Measurements from ENCODE around the gene PLCD1. TPM values are rescaled to one million over a fixed set of nuclear protein-coding genes. Genes with fewer than 3 reads are reported as not detected.

PLCD1 gene
- total RNA-seq, 6 donors from 2014 or later = 20.8 to 80.1 (median 36.1) TPM

GRCh38 chr3:38051131-38051530, 21.7 kb upstream of the PLCD1 start:
- Histone ChIP-seq H3K4me1 (peaks cover 3 to 17% (median 10%) of the 10 kb centered on the region in 4 donors), H3K36me3 (no peaks in the 10 kb centered on the region), H3K27me3 (no peaks in the 10 kb centered on the region), H3K9me3 (no peaks in the 10 kb centered on the region), H3K4me3 (no peak overlapping the region), H3K27ac (no peak overlapping the region)
- 87 to 92% methylated on average over 13 of the region's 13 CpGs for WGBS, 2 donors
- TF ChIP-seq POLR2A (IDR thresholded peaks at IDR 0.05) (no peak), EP300 (IDR thresholded peaks at IDR 0.05) (no peak), CTCF (IDR thresholded peaks at IDR 0.05) (no peak), POLR2AphosphoS5 (IDR thresholded peaks at IDR 0.05) (no peak)
- DNase-seq (peak in 1 of 2 donors; percentile 42), ATAC-seq (ENCODE audit: low FRiP score in 2 of 2) (no peak)

GRCh38 chr3:38049358-38050126, 20.1 kb upstream of the PLCD1 start:
- no peaks in the 10 kb centered on the region for H3K36me3 ChIP-seq
- no peaks in the 10 kb centered on the region for H3K9me3 ChIP-seq
- no peaks in the 10 kb centered on the region for H3K27me3 ChIP-seq
- TF ChIP-seq POLR2A (IDR thresholded peaks at IDR 0.05) (no peak), POLR2AphosphoS5 (IDR thresholded peaks at IDR 0.05) (no peak), EP300 (IDR thresholded peaks at IDR 0.05) (no peak), CTCF (IDR thresholded peaks at IDR 0.05) (no peak)
- H3K4me3 ChIP-seq = no peak overlapping the region
- 71 to 85% methylated on average over 4 of the region's 4 CpGs for WGBS, 2 donors
- DNase-seq = no peak
- H3K27ac ChIP-seq = peak overlapping the region in 1 of 4 donors; percentile 30
- no peak for ATAC-seq (ENCODE audit: low FRiP score in 2 of 2)
- peaks cover 3 to 15% (median 8%) of the 10 kb centered on the region in 4 donors for H3K4me1 ChIP-seq

- peaks cover 0 to 10% (median 6%) of the 10 kb centered on the region in 4 donors for H3K4me1 ChIP-seq
- DNase-seq = no peak
- no peaks in the 10 kb centered on the region for H3K36me3 ChIP-seq
- H3K9me3 ChIP-seq = no peaks in the 10 kb centered on the region
- H3K4me3 ChIP-seq = no peak overlapping the region
- 73 to 76% methylated on average over 2 of the region's 2 CpGs for WGBS, 2 donors
- no peak overlapping the region for H3K27ac ChIP-seq
- H3K27me3 ChIP-seq = no peaks in the 10 kb centered on the region
- TF ChIP-seq POLR2AphosphoS5 (IDR thresholded peaks at IDR 0.05) (no peak), CTCF (IDR thresholded peaks at IDR 0.05) (no peak), EP300 (IDR thresholded peaks at IDR 0.05) (no peak), POLR2A (IDR thresholded peaks at IDR 0.05) (no peak)
- no peak for ATAC-seq (ENCODE audit: low FRiP score in 2 of 2)
Observed at GRCh38 chr3:38047896-38048295, 18.5 kb upstream of the PLCD1 start.

GRCh38 chr3:38046821-38047220, 17.4 kb upstream of the PLCD1 start:
- H3K9me3 ChIP-seq = no peaks in the 10 kb centered on the region
- no peaks in the 10 kb centered on the region for H3K27me3 ChIP-seq
- H3K4me3 ChIP-seq = no peak overlapping the region
- TF ChIP-seq CTCF (IDR thresholded peaks at IDR 0.05) = no peak
- TF ChIP-seq POLR2A (IDR thresholded peaks at IDR 0.05) = no peak
- TF ChIP-seq POLR2AphosphoS5 (IDR thresholded peaks at IDR 0.05) = no peak
- TF ChIP-seq EP300 (IDR thresholded peaks at IDR 0.05) = no peak
- H3K27ac ChIP-seq = no peak overlapping the region
- H3K4me1 ChIP-seq = peaks cover 0 to 10% (median 6%) of the 10 kb centered on the region in 4 donors
- WGBS, 2 donors = 94 to 95% methylated on average over 2 of the region's 2 CpGs
- H3K36me3 ChIP-seq = no peaks in the 10 kb centered on the region
- no peak for DNase-seq
- no peak for ATAC-seq (ENCODE audit: low FRiP score in 2 of 2)

GRCh38 chr3:38046027-38046426, 16.6 kb upstream of the PLCD1 start:
- Histone ChIP-seq H3K36me3 (no peaks in the 10 kb centered on the region), H3K4me3 (no peak overlapping the region), H3K9me3 (no peaks in the 10 kb centered on the region), H3K27ac (no peak overlapping the region), H3K4me1 (peaks cover 0 to 10% (median 6%) of the 10 kb centered on the region in 4 donors), H3K27me3 (no peaks in the 10 kb centered on the region)
- WGBS, 2 donors = 91 to 92% methylated on average over 4 of the region's 4 CpGs
- TF ChIP-seq POLR2AphosphoS5 (IDR thresholded peaks at IDR 0.05) = no peak
- TF ChIP-seq POLR2A (IDR thresholded peaks at IDR 0.05) = no peak
- TF ChIP-seq CTCF (IDR thresholded peaks at IDR 0.05) = no peak
- TF ChIP-seq EP300 (IDR thresholded peaks at IDR 0.05) = no peak
- ATAC-seq (ENCODE audit: low FRiP score in 2 of 2) = no peak
- no peak for DNase-seq
